GM10266 (cell line): ENCODE measurements around the gene C1QTNF8.

Experiments used
- DNase-seq: peaks from one replicate; pipeline ENCODE4 v3.0.0; 2012; ENCODE audit errors: extremely low spot score
- TF ChIP-seq, protein P1 (sequence below): IDR thresholded peaks from 2 replicates; pipeline ENCODE4 v1.5.1; 2012; ENCODE audit warnings: mild to moderate bottlenecking, low read depth; ENCODE audit not compliant: control insufficient read depth, insufficient read depth; ENCODE audit errors: missing control alignments

The C1QTNF8 gene

DNA sequence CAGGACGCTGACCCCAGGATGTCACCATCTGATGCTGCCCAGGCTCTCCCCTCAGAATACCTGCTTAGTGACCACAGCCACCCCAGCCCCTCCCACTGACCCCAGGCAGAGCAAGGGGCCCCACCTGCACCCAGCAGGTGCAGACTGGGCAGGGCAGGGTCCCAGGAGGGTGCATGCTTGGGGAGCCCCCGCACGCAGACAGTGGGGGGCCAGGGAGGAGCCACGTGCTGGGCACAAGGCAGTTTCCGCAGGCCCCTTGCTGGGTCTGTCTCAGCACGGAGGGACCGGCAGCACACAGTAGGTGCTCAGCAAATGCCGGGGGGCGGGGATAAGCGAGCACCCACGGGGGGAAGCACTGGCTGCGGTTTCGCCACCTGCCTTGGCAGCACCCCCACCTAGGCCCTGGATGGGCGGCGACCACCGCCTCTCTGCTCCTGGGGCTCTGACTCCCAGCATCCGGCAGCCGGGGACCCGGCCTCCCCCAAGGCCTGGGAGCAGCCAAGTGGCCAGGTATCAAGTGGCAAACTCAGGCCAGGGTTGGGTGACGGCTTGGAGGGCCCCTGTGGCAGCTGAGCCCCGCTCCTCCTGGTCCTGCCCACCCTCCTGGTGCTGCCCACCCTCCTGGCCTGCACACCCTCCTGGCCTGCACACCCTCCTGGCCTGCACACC is 42.2 kb downstream of the C1QTNF8 start:
- TF ChIP-seq, protein P1, sequence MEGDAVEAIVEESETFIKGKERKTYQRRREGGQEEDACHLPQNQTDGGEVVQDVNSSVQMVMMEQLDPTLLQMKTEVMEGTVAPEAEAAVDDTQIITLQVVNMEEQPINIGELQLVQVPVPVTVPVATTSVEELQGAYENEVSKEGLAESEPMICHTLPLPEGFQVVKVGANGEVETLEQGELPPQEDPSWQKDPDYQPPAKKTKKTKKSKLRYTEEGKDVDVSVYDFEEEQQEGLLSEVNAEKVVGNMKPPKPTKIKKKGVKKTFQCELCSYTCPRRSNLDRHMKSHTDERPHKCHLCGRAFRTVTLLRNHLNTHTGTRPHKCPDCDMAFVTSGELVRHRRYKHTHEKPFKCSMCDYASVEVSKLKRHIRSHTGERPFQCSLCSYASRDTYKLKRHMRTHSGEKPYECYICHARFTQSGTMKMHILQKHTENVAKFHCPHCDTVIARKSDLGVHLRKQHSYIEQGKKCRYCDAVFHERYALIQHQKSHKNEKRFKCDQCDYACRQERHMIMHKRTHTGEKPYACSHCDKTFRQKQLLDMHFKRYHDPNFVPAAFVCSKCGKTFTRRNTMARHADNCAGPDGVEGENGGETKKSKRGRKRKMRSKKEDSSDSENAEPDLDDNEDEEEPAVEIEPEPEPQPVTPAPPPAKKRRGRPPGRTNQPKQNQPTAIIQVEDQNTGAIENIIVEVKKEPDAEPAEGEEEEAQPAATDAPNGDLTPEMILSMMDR: no peak

DNA sequence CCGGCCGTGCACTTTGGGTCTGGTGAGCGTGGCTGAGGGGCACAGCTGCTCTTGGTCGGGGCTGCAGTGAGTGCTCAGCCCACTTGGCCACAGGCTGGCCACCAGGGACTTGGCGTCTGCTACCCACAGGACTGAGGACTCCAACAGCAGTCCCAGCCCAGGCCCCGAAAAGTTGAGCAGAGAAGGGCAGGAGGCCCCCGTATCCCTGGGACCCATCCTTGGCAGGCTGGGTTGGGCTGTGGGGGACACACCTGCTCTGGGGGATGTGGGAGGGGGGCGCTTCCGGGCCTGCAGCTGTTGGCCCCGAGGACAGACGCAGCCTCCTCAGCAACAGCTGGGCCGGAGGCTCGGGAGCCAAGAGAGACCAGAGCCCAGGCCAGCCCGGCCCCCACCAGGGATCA is 42.9 kb downstream of the C1QTNF8 start:
- TF ChIP-seq, protein P1: no peak
- no peak for DNase-seq

More for the DNA sequence above, 42.2 kb downstream of the C1QTNF8 start:
- DNase-seq: no peak

DNA sequence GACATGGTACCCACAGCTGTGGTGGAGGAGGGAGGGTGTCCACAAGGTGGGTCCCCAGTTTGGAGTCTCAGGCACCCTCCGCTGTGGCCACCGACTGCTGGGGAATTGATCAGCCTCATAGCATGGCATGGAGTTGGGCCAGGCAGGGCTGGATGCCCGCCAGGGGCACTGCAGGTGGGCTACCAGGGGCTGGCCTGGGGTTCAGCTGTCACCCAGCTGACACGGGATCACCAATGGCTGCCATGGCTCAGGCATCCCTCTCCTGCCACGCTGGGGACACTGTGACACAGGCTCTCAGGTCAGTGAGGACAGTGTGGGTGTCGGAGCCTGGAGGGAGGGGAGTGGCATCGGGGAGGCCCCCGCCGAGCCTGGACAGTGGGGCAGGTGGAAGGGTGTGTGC is 43.3 kb downstream of the C1QTNF8 start:
- no peak for DNase-seq
- TF ChIP-seq, protein P1: no peak

DNA sequence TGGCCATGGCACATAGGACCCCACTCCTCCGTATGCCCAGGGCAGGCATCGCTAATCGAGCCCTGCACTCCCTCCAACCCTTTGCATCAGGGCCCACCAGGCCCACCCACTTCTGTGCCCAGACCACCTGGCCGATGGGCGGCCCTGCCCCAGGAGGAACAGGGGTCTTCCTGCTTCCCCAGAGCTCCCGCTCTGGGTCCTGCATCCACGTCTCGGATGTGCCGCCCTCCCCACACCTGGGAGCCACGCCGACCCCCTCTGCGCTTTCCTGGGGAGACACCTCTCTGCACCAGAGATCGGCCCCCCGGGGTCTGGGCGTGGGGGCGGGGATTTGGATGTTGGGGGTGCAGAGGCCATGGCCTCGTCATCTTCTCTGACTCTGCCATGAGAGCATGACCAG is 44.6 kb downstream of the C1QTNF8 start:
- TF ChIP-seq, protein P1: no peak
- no peak for DNase-seq

DNA sequence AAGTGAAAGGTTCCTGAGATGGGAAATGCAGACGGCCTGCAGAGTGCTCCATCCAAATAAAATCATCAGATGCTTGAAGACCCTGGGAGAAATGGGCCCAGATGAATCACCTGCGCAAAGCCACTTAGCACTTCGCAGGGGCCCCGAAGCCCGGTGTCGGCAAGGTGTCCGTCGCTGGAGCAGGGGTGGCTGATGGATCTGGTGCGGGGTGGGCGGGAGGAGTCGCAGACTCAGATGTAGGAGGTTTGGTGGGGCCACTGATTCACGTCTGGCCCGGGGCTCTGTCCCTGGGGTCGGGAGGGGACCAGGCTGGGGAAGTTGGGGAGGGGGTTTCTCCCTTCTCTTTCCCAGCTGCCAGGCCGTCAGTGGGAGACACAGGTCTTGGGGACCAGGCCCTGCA is 45.1 kb downstream of the C1QTNF8 start:
- TF ChIP-seq, protein P1: no peak
- DNase-seq: no peak

DNA sequence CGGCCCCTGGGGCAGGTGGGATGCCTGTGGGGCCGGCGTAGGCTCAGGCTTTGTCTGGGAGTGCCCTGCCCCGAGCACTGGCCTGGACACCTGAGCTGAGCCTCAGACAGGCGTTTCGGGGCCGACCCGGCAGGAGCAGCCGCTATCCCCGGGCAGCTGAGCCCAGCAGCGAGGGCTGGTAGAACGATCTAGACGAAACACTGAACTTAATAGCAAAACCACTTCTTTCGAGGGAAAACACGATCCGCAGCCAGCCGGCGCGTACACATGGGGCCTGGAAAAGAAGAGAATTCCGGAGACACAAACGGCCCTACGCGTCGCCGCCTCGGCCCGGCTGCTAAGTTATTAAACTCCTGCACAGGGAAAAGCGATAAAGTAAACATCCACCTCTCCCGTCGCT is 45.5 kb downstream of the C1QTNF8 start:
- DNase-seq: no peak
- TF ChIP-seq, protein P1: no peak

DNA sequence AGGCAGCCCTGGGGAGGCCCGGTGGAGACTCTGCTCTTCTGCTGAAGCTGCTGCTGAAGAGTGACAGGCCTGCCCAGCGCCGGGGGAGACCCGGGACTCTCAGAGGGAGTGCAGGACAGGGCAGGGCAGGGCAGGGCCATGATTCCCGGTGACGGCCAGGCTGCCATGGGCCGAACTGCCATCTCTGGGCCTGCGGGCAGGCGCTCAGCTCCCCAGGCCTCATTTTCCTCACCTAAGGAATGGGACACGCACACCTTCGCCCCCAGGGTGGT is 46.1 kb downstream of the C1QTNF8 start:
- DNase-seq: no peak
- TF ChIP-seq, protein P1: no peak
